ENCODE data around the gene RALGAPB.
"Not testable (repeated sequence)": the region's sequence is repeated elsewhere in the genome, so short reads cannot be mapped to it uniquely, and the experiment has no call there.

The RALGAPB gene

DNA sequence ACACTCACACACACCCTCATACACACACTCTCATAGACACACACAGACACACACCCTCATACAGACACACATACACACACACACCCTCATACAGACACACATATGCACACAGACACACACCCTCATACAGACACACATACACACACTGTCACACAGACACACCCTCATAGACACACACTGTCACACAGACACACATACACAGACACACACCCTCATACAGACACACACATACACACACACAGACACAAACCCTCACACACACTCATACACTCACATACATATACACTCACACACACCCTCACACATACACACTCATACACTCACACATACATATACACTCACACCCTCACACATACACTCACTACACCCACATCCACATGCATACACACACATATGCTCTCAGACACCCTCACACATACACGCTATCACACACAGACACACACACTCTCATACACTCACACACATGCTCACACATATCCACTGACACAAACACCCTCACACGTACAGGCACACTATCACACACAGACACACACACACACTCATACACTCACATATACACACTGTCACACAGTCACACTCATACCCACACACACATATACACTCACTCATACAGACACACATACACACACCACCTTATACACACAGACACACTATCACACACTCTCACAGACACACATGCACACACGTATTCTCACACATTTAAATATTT lies 117.5 kb downstream of the RALGAPB start:
- DNase-seq = no peak

DNA sequence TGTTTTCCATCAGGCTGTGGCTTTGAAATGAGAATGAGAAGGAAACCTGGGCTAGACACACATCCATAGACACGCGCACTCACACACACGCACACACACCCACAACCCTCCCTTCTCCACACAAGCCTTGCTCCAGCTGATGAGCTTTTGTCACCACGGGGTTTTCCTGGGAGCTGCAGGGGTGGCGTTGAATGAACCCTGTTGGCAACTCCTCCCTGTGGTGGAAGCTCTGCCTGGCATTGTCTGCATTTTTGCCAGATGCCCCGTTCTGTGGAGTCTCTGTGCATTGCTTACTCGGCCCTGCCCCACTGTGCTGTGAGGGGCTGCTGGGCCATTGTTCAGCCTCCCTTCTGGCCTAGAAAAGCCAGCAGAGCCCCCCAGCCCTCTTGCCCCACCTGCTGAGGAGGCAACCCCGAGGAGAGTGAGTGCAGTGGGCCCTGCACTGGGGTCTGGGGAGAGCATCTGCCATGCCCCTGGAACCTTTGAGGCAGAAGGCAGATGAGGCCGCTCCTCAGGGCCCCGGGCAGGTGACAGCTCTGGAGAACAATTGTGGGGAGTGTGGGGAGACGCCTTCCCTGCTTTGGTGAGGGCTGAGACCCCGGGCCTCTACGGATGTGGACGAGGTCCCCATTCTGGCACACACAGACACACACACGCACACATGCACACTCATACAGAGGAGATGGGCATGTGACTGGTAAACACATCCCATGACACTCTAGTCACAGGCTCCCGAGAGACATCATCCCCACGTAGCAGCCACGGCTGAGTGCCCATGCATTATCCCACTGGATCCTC lies 118.2 kb downstream of the RALGAPB start:
- DNase-seq = no peak

DNA sequence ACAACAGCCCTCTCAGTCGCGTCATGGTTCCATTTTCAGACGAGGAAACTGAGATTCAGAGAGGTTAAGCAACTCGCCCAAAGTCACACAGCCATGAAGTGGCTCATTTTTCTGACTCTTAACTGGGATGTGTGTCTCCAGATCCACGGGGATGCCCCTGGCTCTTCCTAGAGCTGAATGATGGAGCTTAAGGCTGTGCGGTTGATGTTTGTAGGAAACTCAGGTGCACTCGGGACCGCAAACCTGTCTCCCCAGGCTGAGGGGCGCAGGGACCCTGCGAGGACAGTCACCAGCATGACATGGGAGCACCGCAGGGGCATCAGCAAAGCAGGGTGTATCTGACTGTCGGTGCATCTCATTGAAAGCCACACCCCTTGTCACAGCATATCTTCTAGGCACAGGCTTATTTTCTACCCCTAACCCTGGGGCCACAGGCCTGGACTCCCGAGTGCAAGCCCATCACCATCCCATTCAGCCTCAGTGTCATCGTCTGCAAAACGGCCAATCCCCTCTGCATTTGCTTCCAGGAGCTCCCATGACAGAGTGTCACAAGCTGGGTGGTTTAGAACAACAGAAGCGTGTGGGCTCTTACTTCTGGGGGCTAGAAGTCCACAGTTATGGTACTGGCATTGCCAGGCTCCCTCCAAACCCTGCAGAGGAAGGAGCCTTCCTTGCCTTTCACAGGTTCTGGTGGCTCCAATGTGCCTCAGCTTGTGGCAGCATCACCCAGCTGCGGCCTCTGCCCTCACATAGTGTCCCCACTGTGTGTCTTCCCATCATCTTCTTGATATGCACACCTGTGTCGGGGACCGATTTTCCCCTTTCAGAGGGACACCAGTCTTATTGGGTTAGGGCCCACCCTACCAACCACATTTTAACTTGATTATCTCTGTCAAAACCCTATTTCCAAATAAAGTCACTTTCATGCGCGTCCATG lies 119.1 kb downstream of the RALGAPB start:
- no peak for DNase-seq

GRCh38 chr20:38592411-38592790 lies 119.8 kb downstream of the RALGAPB start:
- not testable (repeated sequence) for DNase-seq

- DNase-seq = not testable (repeated sequence)
Observed at GRCh38 chr20:38594281-38594680, 121.6 kb downstream of the RALGAPB start.

- DNase-seq = not testable (repeated sequence)
Observed at GRCh38 chr20:38595886-38596285, 123.2 kb downstream of the RALGAPB start.

GRCh38 chr20:38599410-38599882 lies 126.8 kb downstream of the RALGAPB start:
- no peak for DNase-seq

DNA sequence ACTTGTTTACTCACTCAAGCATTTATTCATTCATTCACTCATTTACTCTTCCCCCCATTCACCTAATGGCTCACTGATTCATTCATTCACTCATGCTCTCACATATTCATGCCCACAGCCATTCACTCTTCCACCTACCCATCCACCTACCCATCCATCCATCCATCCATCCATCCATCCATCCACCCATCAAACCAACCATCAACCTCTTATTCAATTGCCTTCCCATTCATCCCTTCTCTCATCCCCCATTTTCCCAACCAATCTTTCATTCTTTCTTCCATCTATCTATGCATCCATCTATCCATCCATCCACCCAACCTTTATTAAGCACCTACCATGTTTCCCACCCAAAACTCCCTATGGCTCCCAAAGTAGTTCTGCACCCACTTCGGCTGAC lies 127.4 kb downstream of the RALGAPB start:
- no peak for DNase-seq

DNA sequence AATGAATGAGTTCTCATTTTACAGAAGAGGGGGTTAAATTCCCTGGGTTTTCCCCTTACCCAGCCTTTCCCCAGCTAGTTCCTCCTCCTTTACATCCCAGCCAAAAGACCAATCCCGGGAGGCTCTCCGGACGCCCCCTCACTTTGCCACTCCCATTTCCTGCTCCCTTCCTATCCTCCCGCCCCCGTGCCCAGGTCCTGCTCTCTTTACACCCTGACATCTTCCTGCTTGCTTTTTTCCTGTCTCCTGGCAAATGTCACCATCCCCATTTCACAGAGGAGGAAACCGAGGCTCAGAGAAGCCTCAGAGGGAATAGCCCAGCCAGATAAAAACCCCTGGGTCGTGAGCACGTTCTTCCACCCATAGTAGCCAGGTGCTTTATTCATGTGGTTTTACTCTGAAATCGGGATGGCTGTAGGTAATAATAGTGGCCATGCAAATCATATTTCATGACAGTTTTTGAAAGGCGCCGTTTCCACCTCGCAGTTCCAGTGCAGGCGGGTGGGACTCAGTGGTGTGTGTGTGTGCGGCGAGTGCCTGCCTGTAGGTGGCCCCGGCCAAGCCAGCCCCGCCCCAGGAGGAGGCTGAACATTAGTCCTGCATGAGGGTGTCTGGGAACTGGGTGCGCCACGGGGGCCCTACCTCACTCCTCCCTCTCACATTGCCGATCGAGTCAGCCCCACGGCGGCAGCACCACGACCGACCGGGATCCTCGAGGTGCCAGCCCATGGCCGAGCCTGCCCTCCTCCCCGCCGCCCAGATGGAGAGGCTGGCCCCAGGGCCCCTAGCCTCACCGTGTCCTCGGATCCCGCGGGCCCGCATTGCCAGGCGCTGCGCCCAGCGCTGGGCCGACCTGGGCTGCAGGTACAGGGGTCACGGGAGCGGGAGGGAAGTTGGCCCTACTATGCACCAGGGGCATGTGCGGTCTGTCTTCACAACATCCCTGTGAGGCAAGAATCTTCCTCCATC lies 128.9 kb downstream of the RALGAPB start, which contains the start of gene ARHGAP40:
TSS of gene ARHGAP40 (plus strand) at position 594 of the 969 bp plus-strand sequence.
- no peak for DNase-seq

GRCh38 chr20:38602185-38602581 lies 129.5 kb downstream of the RALGAPB start:
- no peak for DNase-seq

DNA sequence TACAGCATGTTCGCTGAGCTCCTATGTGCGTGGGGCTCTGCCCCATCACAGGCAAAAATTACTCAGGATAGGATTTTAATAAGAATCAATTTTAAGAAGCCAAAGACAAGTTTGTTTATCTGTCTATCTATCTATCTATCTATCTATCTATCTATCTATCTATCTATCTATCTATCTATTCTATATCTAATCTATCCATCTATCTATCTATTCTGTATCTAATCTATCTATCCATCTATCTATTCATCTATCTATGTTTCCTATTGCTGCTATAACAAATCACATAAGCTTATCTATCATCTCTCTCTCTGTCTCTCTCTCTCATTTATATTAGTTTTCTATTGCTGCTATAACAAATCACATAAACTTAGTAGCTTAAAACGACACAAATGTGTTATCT lies 130.6 kb downstream of the RALGAPB start:
- DNase-seq = no peak

DNA sequence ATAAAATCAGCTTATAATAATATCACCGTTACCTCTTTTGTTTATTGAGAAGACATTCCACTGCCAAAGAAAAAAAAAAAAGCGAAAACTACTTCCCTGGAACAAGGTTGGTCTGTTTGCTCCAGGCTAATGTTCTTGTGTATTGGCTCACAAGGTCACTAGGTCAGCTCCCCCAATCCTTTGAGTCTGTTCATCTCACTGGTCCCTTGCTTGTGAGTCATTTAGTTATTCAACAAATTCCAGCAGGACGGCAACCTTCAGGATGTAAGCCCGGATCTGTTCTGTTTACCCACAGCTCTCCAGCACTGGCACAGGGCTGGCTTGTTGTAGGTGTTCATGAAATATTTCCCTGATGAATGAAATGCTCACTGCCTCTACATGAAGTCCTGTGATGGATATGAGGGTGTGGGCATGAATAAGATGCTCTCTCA lies 132.2 kb downstream of the RALGAPB start:
- DNase-seq = no peak

GRCh38 chr20:38607351-38607750 lies 134.7 kb downstream of the RALGAPB start:
- no peak for DNase-seq

GRCh38 chr20:38608188-38608587 lies 135.5 kb downstream of the RALGAPB start:
- no peak for DNase-seq

GRCh38 chr20:38609815-38610214 lies 137.2 kb downstream of the RALGAPB start:
- DNase-seq = no peak

DNA sequence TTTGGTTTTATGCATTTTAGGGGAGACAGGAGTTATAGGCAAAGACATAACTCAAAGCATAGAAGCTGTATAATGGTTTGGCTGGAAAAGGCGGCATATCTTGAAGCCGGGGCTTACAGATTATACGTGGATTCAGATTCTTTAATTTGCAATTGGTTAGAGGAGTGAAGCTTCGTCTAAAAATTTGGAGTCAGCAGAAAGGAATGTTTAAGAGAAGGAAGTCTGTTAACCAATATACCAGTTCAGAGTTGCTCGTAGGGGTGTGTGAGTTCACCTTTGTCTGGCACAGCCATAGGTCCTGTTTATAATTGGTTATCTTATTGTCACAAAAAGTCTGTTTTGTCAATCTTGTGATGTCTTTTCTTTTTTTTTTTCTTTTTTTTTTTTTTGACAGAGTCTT lies 137.9 kb downstream of the RALGAPB start:
- no peak for DNase-seq

DNA sequence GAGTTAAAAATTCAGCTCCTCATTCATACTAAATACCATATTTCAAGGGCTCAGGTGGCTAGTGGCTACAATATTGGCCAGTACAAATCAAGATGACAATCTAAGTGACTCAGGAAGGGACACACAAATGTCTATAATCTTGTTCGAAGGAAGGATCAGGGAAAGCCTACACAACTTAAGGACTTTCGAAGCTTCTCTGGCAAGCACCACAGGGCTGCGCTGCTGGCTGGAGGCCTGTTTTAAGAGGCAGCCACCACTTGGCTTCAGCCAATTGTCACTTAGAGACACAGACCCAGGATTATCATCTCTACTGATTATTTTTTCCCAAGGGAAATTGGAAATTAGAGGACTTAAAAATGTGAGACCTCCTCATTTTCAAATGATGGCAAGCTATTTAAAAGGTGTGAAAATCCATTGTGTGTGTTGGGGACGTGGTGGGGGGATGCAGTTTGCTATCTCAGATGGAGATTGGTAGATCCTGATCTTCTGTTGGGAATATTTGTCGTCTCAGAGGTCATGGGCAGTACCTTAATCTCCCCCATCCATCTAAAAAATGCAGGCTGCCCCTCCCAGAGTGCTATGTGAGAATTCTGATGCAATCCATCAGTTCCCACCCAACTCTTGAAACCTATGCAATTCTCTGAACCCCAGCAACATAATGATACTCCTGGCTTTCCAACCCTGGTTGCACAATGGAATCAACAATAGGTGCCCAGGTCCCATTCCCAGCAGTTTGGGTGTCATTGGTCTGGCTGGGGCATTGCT lies 140.3 kb downstream of the RALGAPB start:
- DNase-seq = no peak

GRCh38 chr20:38615283-38615682 lies 142.6 kb downstream of the RALGAPB start:
- no peak for DNase-seq

DNA sequence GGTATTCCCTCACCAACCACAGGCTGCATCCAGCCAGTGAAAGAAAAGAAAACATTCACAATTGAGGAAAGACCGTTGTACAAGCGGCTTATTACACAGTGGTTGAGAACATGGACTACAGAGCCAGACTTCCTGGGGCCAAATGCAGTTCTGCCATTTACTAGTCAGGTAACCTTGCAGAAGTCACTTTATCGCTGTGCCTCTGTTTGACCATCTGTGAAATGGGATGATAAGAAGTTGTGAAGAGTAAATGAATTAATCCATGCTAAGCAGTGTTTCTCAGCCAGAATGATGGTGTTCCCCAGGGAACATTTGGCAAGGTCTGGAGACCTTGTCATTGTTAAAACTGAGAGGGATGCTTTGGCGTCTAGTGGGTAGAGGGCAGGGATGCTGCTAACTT lies 143.8 kb downstream of the RALGAPB start:
- DNase-seq = no peak

- no peak for DNase-seq
Observed at GRCh38 chr20:38617011-38617829, 144.6 kb downstream of the RALGAPB start.

All from NCI-H446 treated with DMSO at 0.1 percent for 48 hours (cell line).